ENCODE data around the gene ZNF219. TPM values are rescaled to one million over a fixed set of nuclear protein-coding genes. Genes with fewer than 3 reads are reported as not detected.
A peak's percentile ranks its signal among the peaks of the same experiment; 100 is the strongest.

Gene ZNF219
- total RNA-seq, 1 donor from 2014 or later, result 111 TPM

DNA sequence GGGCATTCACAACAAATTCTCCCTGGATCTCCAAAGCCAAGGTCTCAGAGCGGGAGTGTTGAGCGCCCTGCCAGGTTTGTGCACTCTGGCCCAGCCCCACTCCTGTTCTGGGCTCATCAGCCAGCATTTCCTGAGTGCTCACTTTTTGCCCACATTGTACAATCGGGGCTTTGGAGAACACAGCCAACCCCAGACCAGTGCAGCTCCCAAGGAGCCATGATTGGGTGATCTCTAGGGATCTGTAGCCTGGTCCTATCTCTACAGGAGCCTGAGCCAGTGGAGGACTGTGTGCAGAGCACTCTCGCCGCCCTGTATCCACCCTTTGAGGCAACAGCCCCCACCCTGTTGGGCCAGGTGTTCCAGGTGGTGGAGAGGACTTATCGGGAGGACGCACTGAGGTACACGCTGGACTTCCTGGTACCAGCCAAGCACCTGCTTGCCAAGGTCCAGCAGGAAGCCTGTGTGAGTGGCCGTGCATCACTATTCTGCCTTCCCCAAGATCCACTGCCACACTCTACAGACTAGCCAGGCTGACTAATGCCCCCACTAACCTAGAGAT lies 25.6 kb downstream of the ZNF219 start:
- Mint-ChIP-seq H3K27me3 (peaks cover 10% of the 10 kb centered on the region), H3K4me1 (ENCODE audit: low read depth) (peaks cover 24% of the 10 kb centered on the region), H3K4me3 (ENCODE audit: low read depth) (no peak overlapping the region), H3K36me3 (ENCODE audit: insufficient read depth) (peaks cover 19% of the 10 kb centered on the region), H3K9me3 (ENCODE audit: low read depth) (no peaks in the 10 kb centered on the region), H3K27ac (no peak overlapping the region)
- TF ChIP-seq, protein P1, sequence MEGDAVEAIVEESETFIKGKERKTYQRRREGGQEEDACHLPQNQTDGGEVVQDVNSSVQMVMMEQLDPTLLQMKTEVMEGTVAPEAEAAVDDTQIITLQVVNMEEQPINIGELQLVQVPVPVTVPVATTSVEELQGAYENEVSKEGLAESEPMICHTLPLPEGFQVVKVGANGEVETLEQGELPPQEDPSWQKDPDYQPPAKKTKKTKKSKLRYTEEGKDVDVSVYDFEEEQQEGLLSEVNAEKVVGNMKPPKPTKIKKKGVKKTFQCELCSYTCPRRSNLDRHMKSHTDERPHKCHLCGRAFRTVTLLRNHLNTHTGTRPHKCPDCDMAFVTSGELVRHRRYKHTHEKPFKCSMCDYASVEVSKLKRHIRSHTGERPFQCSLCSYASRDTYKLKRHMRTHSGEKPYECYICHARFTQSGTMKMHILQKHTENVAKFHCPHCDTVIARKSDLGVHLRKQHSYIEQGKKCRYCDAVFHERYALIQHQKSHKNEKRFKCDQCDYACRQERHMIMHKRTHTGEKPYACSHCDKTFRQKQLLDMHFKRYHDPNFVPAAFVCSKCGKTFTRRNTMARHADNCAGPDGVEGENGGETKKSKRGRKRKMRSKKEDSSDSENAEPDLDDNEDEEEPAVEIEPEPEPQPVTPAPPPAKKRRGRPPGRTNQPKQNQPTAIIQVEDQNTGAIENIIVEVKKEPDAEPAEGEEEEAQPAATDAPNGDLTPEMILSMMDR (IDR thresholded peaks at IDR 0.05; ENCODE audit: unreplicated experiment), result no peak
- no peak for DNase-seq (ENCODE audit: low spot score, unreplicated experiment)

DNA sequence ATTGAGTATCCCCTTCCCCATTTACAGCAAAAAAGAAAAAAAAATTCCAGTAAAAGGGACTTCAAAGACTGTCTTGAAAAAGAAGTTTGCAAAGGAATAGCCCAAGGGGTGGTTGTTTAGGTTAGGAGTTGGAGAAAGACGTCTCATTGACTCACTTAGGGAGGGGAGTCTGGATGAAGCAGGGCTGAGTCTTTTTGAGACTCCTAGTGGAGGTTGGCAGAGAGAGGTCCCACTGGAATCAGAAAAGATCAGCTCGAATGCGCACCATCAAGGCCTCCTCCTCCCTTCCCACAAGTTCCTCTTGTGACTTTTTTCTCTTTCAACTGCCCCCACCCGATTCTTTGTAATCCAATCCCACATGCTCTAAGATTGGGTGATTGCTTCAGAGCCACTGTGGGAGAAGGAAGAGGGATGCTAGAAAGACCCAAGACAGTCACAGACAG lies 26.4 kb downstream of the ZNF219 start:
- TF ChIP-seq, protein P1 (IDR thresholded peaks at IDR 0.05; ENCODE audit: unreplicated experiment), result no peak
- peaks cover 24% of the 10 kb centered on the region for H3K4me1 Mint-ChIP-seq (ENCODE audit: low read depth)
- no peak for DNase-seq (ENCODE audit: low spot score, unreplicated experiment)
- peaks cover 10% of the 10 kb centered on the region for H3K27me3 Mint-ChIP-seq
- H3K27ac Mint-ChIP-seq, result peak overlapping the region; percentile 89
- no peaks in the 10 kb centered on the region for H3K9me3 Mint-ChIP-seq (ENCODE audit: low read depth)
- peaks cover 13% of the 10 kb centered on the region for H3K36me3 Mint-ChIP-seq (ENCODE audit: insufficient read depth)
- peak overlapping the region; percentile 87 for H3K4me3 Mint-ChIP-seq (ENCODE audit: low read depth)

DNA sequence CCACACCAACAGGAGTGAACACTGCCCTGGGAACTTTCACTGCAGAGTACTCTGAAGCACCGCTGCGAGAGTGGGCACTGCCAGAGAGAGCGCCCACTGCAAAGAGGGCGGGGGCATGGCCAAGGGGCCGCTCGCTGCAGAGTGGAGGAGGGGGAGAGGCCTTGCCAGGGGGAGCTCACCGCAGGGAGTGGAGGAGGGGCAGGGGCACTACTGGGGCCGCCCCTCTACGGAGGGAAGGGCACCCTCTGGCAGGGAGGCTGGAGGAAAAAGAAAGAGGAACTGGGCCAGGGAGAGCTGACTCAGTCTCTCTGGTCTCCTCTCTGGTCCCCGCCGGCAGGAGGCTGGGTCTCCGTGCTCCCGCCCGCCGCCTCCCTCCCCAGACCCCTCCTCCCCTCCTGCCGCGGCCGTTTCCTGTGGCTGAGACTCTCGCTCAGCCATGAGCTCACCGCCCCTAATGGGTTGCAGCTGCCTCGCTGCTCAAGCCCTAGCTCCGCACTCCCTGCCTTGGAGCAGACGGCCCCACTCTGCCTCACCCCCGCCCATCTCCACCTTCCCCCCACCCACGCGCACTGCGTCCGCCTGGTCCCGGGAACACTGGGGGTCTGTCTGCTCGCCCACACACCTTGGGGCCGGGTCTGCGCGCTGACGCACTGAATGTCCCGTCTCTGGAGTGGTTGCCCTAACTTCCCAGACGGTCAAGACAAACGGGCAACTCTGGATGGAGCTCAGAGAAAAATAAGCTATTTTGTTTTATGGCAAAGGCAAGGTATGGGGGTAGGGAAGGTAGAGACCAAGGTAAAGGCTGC lies 27.0 kb downstream of the ZNF219 start:
- Mint-ChIP-seq H3K27ac (peak overlapping the region; percentile 92), H3K4me1 (ENCODE audit: low read depth) (peaks cover 24% of the 10 kb centered on the region), H3K27me3 (peaks cover 13% of the 10 kb centered on the region), H3K36me3 (ENCODE audit: insufficient read depth) (peaks cover 13% of the 10 kb centered on the region), H3K4me3 (ENCODE audit: low read depth) (peak overlapping the region; percentile 87), H3K9me3 (ENCODE audit: low read depth) (no peaks in the 10 kb centered on the region)
- peak; percentile 40 for DNase-seq (ENCODE audit: low spot score, unreplicated experiment)
- TF ChIP-seq, protein P1 (IDR thresholded peaks at IDR 0.05; ENCODE audit: unreplicated experiment), result no peak

DNA sequence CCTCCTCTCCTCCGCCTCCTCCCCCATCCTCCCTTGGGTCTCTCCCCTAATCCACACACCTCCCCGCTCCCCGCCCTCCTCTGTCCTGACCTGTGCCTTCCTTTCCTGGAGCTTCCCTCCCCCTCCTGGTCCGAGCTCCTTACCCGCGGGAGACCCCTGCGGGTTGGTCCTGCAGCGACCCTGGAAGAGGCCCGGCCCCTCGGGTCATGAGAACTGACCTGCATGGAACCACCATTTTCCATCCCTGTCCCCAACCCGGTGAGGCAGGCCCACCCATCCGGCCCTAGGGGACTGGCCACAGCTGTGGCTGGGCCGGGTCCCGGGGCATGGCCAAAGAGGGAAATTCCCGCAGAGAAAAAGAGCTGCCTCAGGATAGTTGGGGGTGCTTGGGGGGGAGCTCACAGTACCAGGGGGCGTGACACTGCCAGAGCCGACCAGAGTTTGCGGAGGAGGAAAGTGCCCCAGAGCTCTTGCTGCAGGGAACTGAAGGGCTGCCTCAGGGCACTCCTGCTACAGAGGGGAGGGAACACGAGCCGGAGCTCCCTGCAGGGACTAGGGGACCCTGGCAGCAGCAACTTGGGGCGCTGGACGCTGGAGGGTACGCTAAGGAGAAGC lies 27.7 kb downstream of the ZNF219 start:
- peaks cover 24% of the 10 kb centered on the region for H3K4me1 Mint-ChIP-seq (ENCODE audit: low read depth)
- H3K36me3 Mint-ChIP-seq (ENCODE audit: insufficient read depth), result peaks cover 8% of the 10 kb centered on the region
- DNase-seq (ENCODE audit: low spot score, unreplicated experiment), result peak; percentile 56
- H3K27ac Mint-ChIP-seq, result peak overlapping the region; percentile 92
- H3K4me3 Mint-ChIP-seq (ENCODE audit: low read depth), result peak overlapping the region; percentile 87
- TF ChIP-seq, protein P1 (IDR thresholded peaks at IDR 0.05; ENCODE audit: unreplicated experiment), result peak; percentile 34
- no peaks in the 10 kb centered on the region for H3K9me3 Mint-ChIP-seq (ENCODE audit: low read depth)
- H3K27me3 Mint-ChIP-seq, result peaks cover 16% of the 10 kb centered on the region

DNA sequence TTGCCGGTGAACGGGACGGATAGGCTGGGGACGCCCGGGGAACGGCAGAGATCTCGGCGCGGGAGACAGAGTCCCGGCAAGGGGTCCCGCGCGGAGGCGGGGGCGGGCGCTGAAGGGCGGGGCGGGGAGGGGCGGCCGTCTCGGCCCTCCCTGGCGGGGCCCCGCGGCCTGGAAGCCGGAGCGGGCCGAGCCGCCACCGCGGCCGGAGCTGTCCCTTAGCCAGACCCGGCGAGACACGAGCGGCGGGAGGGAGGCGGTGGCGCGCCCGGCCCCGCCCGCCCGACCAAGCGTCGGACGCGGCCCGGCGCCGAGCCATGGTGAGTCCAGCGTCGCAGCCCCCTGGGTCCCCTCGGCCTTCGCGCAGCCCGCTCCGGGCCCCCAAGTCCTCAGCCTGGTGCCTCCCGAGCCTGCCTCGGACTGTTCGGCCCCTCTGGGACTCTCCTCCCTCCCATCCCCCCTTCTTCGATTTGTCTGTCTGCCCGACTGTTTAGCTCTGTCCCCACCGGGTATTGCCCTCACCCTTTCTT lies 28.3 kb downstream of the ZNF219 start, which contains the start of gene ARHGEF40:
ARHGEF40 (plus strand) TSS at position 222 of the 527 bp plus-strand sequence; CDS start at position 315, 93 bp downstream.
- peaks cover 21% of the 10 kb centered on the region for H3K27me3 Mint-ChIP-seq
- peak within 1 kb of the TSS; percentile 92 for H3K27ac Mint-ChIP-seq
- DNase-seq (ENCODE audit: low spot score, unreplicated experiment), result peak; percentile 36
- H3K9me3 Mint-ChIP-seq (ENCODE audit: low read depth), result no peaks in the 10 kb centered on the region
- peaks cover 24% of the 10 kb centered on the region for H3K4me1 Mint-ChIP-seq (ENCODE audit: low read depth)
- H3K36me3 Mint-ChIP-seq (ENCODE audit: insufficient read depth), result peaks cover 7% of the 10 kb centered on the region
- H3K4me3 Mint-ChIP-seq (ENCODE audit: low read depth), result peak within 1 kb of the TSS; percentile 87
- TF ChIP-seq, protein P1 (IDR thresholded peaks at IDR 0.05; ENCODE audit: unreplicated experiment), result no peak

All from progenitor cell of endocrine pancreas (in vitro differentiated cells).